ENCODE measurements around the gene SLC28A3.

SLC28A3 gene

GRCh38 chr9:84339962-84340361 is 596 bp downstream of the SLC28A3 start:
- in situ Hi-C loops (cut with MboI; ENCODE audit: low sequenced_read_pairs) = no loop called here

- in situ Hi-C loops (cut with MboI; ENCODE audit: low sequenced_read_pairs) = no loop called here
Observed at GRCh38 chr9:84339503-84339902, 1.1 kb downstream of the SLC28A3 start.

GRCh38 chr9:84338792-84339191 is 1.8 kb downstream of the SLC28A3 start:
- in situ Hi-C loops (cut with MboI; ENCODE audit: low sequenced_read_pairs) = no loop called here

GRCh38 chr9:84337252-84337651 is 3.3 kb downstream of the SLC28A3 start:
- in situ Hi-C loops (cut with MboI; ENCODE audit: low sequenced_read_pairs) = no loop called here

GRCh38 chr9:84331119-84331809 is 9.3 kb downstream of the SLC28A3 start:
- in situ Hi-C loops (cut with MboI; ENCODE audit: low sequenced_read_pairs) = no loop called here

- in situ Hi-C loops (cut with MboI; ENCODE audit: low sequenced_read_pairs) = no loop called here
Observed at GRCh38 chr9:84330246-84330645, 10.3 kb downstream of the SLC28A3 start.

GRCh38 chr9:84327184-84327583 is 13.4 kb downstream of the SLC28A3 start:
- in situ Hi-C loops (cut with MboI; ENCODE audit: low sequenced_read_pairs) = no loop called here

- in situ Hi-C loops (cut with MboI; ENCODE audit: low sequenced_read_pairs) = no loop called here
Observed at GRCh38 chr9:84325347-84325973, 15.1 kb downstream of the SLC28A3 start.

GRCh38 chr9:84324811-84325210 is 15.7 kb downstream of the SLC28A3 start:
- in situ Hi-C loops (cut with MboI; ENCODE audit: low sequenced_read_pairs) = no loop called here

- in situ Hi-C loops (cut with MboI; ENCODE audit: low sequenced_read_pairs) = no loop called here
Observed at GRCh38 chr9:84323858-84324257, 16.7 kb downstream of the SLC28A3 start.

- in situ Hi-C loops (cut with MboI; ENCODE audit: low sequenced_read_pairs) = no loop called here
Observed at GRCh38 chr9:84322828-84323227, 17.7 kb downstream of the SLC28A3 start.

- in situ Hi-C loops (cut with MboI; ENCODE audit: low sequenced_read_pairs) = no loop called here
Observed at GRCh38 chr9:84320231-84320630, 20.3 kb downstream of the SLC28A3 start.

- in situ Hi-C loops (cut with MboI; ENCODE audit: low sequenced_read_pairs) = no loop called here
Observed at GRCh38 chr9:84319632-84320031, 20.9 kb downstream of the SLC28A3 start.

- in situ Hi-C loops (cut with MboI; ENCODE audit: low sequenced_read_pairs) = no loop called here
Observed at GRCh38 chr9:84318981-84319380, 21.6 kb downstream of the SLC28A3 start.

- in situ Hi-C loops (cut with MboI; ENCODE audit: low sequenced_read_pairs) = no loop called here
Observed at GRCh38 chr9:84317563-84317962, 23.0 kb downstream of the SLC28A3 start.

GRCh38 chr9:84315278-84315877 is 25.2 kb downstream of the SLC28A3 start:
- in situ Hi-C loops (cut with MboI; ENCODE audit: low sequenced_read_pairs) = no loop called here

GRCh38 chr9:84314306-84314705 is 26.3 kb downstream of the SLC28A3 start:
- in situ Hi-C loops (cut with MboI; ENCODE audit: low sequenced_read_pairs) = no loop called here

- in situ Hi-C loops (cut with MboI; ENCODE audit: low sequenced_read_pairs) = no loop called here
Observed at GRCh38 chr9:84310883-84311282, 29.7 kb downstream of the SLC28A3 start.

- in situ Hi-C loops (cut with MboI; ENCODE audit: low sequenced_read_pairs) = no loop called here
Observed at GRCh38 chr9:84305497-84306131, 34.9 kb downstream of the SLC28A3 start.

- in situ Hi-C loops (cut with MboI; ENCODE audit: low sequenced_read_pairs) = no loop called here
Observed at GRCh38 chr9:84304166-84304565, 36.4 kb downstream of the SLC28A3 start.

- in situ Hi-C loops (cut with MboI; ENCODE audit: low sequenced_read_pairs) = no loop called here
Observed at GRCh38 chr9:84303061-84303460, 37.5 kb downstream of the SLC28A3 start.

- in situ Hi-C loops (cut with MboI; ENCODE audit: low sequenced_read_pairs) = no loop called here
Observed at GRCh38 chr9:84301851-84302250, 38.7 kb downstream of the SLC28A3 start.
